IMR-90 (cell line): ENCODE measurements around the gene UTP14A. TPM values are rescaled to one million over a fixed set of nuclear protein-coding genes. Genes with fewer than 3 reads are reported as not detected.

Experiments used
- ATAC-seq: fragments of 200-7000 bp; cut with Tn5 transposase; 2 replicates; pipeline ENCODE4 v1.9.1; 2020; ENCODE audit warnings: low read depth, mild to moderate bottlenecking, moderate library complexity
- BruUV-seq: library from RNA; stranded (reverse); fragments of 400-500 nt; replicated peaks from 2 replicates; lab custom pipeline; 2021; lab: Mats Ljungman, UMichigan
- CTCF ChIA-PET: fragments of 300-600 bp; formaldehyde crosslinking; extraction: SDS; loops from one replicate; lab custom pipeline; 2021; ENCODE audit warnings: antibody characterized with exemption; lab: Yijun Ruan, JAX
- POLR2A ChIA-PET: fragments of 300-600 bp; sonication (Branson Sonifier 250); formaldehyde crosslinking; loops from one replicate; lab custom pipeline; 2022; ENCODE audit warnings: antibody characterized with exemption; ENCODE audit not compliant: unreplicated experiment; lab: Charles Lee
- DNase-seq: peaks from one replicate; pipeline ENCODE4 v3.0.0; 2013
- H2AFZ ChIP-seq: replicated peaks from 2 replicates; pipeline ENCODE3; 2013; ENCODE audit warnings: low read length, mild to moderate bottlenecking; ENCODE audit not compliant: poor library complexity
- H2AK5ac ChIP-seq: 2 replicates; pipeline ENCODE4 v1.6.1; 2013; ENCODE audit warnings: low read depth, low read length, inconsistent platforms
- H2AK9ac ChIP-seq: replicated peaks from 2 replicates; pipeline ENCODE3; 2013; ENCODE audit warnings: mild to moderate bottlenecking, low read depth, low read length, moderate library complexity; ENCODE audit not compliant: poor library complexity
- H2BK120ac ChIP-seq: 2 replicates; pipeline ENCODE4 v1.6.1; 2013; ENCODE audit warnings: low read depth, low read length, inconsistent platforms
- H2BK15ac ChIP-seq: 3 replicates; pipeline ENCODE4 v1.6.1; 2013; ENCODE audit warnings: low read depth, low read length, inconsistent platforms
- H2BK20ac ChIP-seq: 2 replicates; pipeline ENCODE4 v1.6.1; 2013; ENCODE audit warnings: low read depth, mild to moderate bottlenecking, inconsistent platforms, low read length, moderate library complexity
- H2BK5ac ChIP-seq: 2 replicates; pipeline ENCODE4 v1.6.1; 2013; ENCODE audit warnings: mild to moderate bottlenecking, low read depth, low read length, inconsistent platforms; ENCODE audit not compliant: poor library complexity, severe bottlenecking
- H3K14ac ChIP-seq: replicated peaks from 2 replicates; pipeline ENCODE4 v1.6.1; 2013; ENCODE audit warnings: low read depth, low read length, inconsistent platforms
- H3K18ac ChIP-seq: 2 replicates; pipeline ENCODE4 v1.6.1; 2013; ENCODE audit warnings: low read depth, low read length, control low read depth
- H3K23ac ChIP-seq: 2 replicates; pipeline ENCODE4 v1.6.1; 2013; ENCODE audit warnings: low read depth, low read length, inconsistent platforms
- H3K27ac ChIP-seq: 2 replicates; pipeline ENCODE4 v1.5.1; 2013; ENCODE audit warnings: mild to moderate bottlenecking, control low read depth, low read length; ENCODE audit not compliant: insufficient read depth
- H3K27me3 ChIP-seq: 2 replicates; pipeline ENCODE4 v1.6.1; 2013; ENCODE audit warnings: low read length; ENCODE audit not compliant: control insufficient read depth, insufficient read depth
- H3K36me3 ChIP-seq: 2 replicates; pipeline ENCODE4 v1.6.1; 2013; ENCODE audit warnings: low read length, mixed read lengths; ENCODE audit not compliant: control insufficient read depth, insufficient read depth
- H3K4ac ChIP-seq: 2 replicates; pipeline ENCODE4 v1.6.1; 2013; ENCODE audit warnings: low read depth, low read length, inconsistent platforms
- H3K4me1 ChIP-seq: 2 replicates; pipeline ENCODE4 v1.6.1; 2013; ENCODE audit warnings: low read length, mixed read lengths; ENCODE audit not compliant: control insufficient read depth, insufficient read depth
- H3K4me2 ChIP-seq: 2 replicates; pipeline ENCODE4 v1.6.1; 2013; ENCODE audit warnings: low read depth, mild to moderate bottlenecking, control low read depth, low read length, moderate library complexity
- H3K4me3 ChIP-seq: 2 replicates; pipeline ENCODE4 v1.5.1; 2013; ENCODE audit warnings: low read depth, mild to moderate bottlenecking, control low read depth, low read length, moderate library complexity; ENCODE audit not compliant: insufficient read depth
- H3K56ac ChIP-seq: 2 replicates; pipeline ENCODE4 v1.6.1; 2013; ENCODE audit warnings: low read length, inconsistent platforms; ENCODE audit not compliant: insufficient read depth; ENCODE audit errors: extremely low read depth
- H3K79me1 ChIP-seq, 2 experiments: 2 replicates each; pipeline ENCODE4 v1.6.1; 2013; ENCODE audit warnings: low read length in 2 of 2, inconsistent platforms in 1 of 2, low read depth in 1 of 2
- H3K9ac ChIP-seq: 2 replicates; pipeline ENCODE4 v1.6.1; 2013; ENCODE audit warnings: low read depth, low read length, control low read depth
- H3K9me1 ChIP-seq: 2 replicates; pipeline ENCODE4 v1.6.1; 2013; ENCODE audit warnings: low read length, inconsistent platforms; ENCODE audit not compliant: insufficient read depth
- H3K9me3 ChIP-seq: 2 replicates; pipeline ENCODE4 v1.6.1; 2013; ENCODE audit warnings: low read length; ENCODE audit not compliant: control insufficient read depth, insufficient read depth
- H4K20me1 ChIP-seq: 2 replicates; pipeline ENCODE4 v1.6.1; 2013; ENCODE audit warnings: low read length, inconsistent platforms; ENCODE audit not compliant: insufficient read depth
- H4K5ac ChIP-seq: 2 replicates; pipeline ENCODE4 v1.6.1; 2013; ENCODE audit warnings: mild to moderate bottlenecking, low read depth, low read length, control low read depth
- H4K8ac ChIP-seq, 2 experiments: 2 replicates each; pipeline ENCODE4 v1.6.1; 2013; ENCODE audit warnings: low read depth in 2 of 2, low read length in 2 of 2, control low read depth in 1 of 2, inconsistent platforms in 1 of 2
- H4K91ac ChIP-seq: 2 replicates; pipeline ENCODE4 v1.6.1; 2013; ENCODE audit warnings: low read depth, low read length, inconsistent platforms; ENCODE audit not compliant: insufficient read depth
- BHLHE40 ChIP-seq: fragments of 150-350 bp; IDR thresholded peaks from 2 replicates; pipeline ENCODE4 v1.6.1; 2016; ENCODE audit warnings: mild to moderate bottlenecking, low read depth, low read length
- CEBPB ChIP-seq: IDR thresholded peaks from 2 replicates; pipeline ENCODE4 v1.6.1; 2012; ENCODE audit warnings: low read depth, low read length, improper control_type of control experiment
- CHD1 ChIP-seq: IDR thresholded peaks from 2 replicates; pipeline ENCODE4 v1.6.1; 2012; ENCODE audit warnings: low read depth, low read length, improper control_type of control experiment
- CTCF ChIP-seq: conservative IDR thresholded peaks from 2 replicates; pipeline ENCODE4 v1.5.1; 2012; ENCODE audit warnings: mild to moderate bottlenecking, low read depth, low read length, improper control_type of control experiment
- MAFK ChIP-seq: IDR thresholded peaks from 2 replicates; pipeline ENCODE4 v1.6.1; 2012; ENCODE audit warnings: low read depth, low read length, improper control_type of control experiment
- MAZ ChIP-seq: IDR thresholded peaks from 2 replicates; pipeline ENCODE4 v1.6.1; 2012; ENCODE audit warnings: low read depth, mild to moderate bottlenecking, low read length, improper control_type of control experiment, moderate library complexity, borderline replicate concordance
- MXI1 ChIP-seq: IDR thresholded peaks from 2 replicates; pipeline ENCODE4 v1.6.1; 2012; ENCODE audit warnings: low read depth, mild to moderate bottlenecking, low read length, moderate library complexity, borderline replicate concordance
- NFE2L2 ChIP-seq: fragments of 150-350 bp; IDR thresholded peaks from 2 replicates; pipeline ENCODE4 v1.6.1; 2016; ENCODE audit warnings: low read depth, mild to moderate bottlenecking, low read length
- POLR2A ChIP-seq: IDR thresholded peaks from 2 replicates; pipeline ENCODE4 v1.6.1; 2012; ENCODE audit warnings: mild to moderate bottlenecking, low read depth, low read length
- RAD21 ChIP-seq: IDR thresholded peaks from 2 replicates; pipeline ENCODE4 v1.6.1; 2012; ENCODE audit warnings: low read length, improper control_type of control experiment
- RCOR1 ChIP-seq: IDR thresholded peaks from 2 replicates; pipeline ENCODE4 v1.6.1; 2012; ENCODE audit warnings: mild to moderate bottlenecking, low read length, improper control_type of control experiment; ENCODE audit not compliant: insufficient replicate concordance
- RFX5 ChIP-seq: IDR thresholded peaks from 2 replicates; pipeline ENCODE4 v1.8.0; 2012; ENCODE audit warnings: low read depth, mild to moderate bottlenecking, low read length, moderate library complexity
- SMC3 ChIP-seq: fragments of 150-350 bp; IDR thresholded peaks from 2 replicates; pipeline ENCODE4 v1.6.1; 2016; ENCODE audit warnings: low read depth, mild to moderate bottlenecking, antibody characterized with exemption, low read length, moderate library complexity
- USF2 ChIP-seq: fragments of 150-350 bp; IDR thresholded peaks from 2 replicates; pipeline ENCODE4 v1.6.1; 2017; ENCODE audit warnings: mild to moderate bottlenecking, antibody characterized with exemption, low read length, low read depth
- WGBS, 2 experiments: methylation state at CpG; one replicate each; pipeline versions ENCODE4 v1.1.5 to v1.1.7; 2013; ENCODE audit warnings: missing lambda C conversion rate in 2 of 2; ENCODE audit not compliant: insufficient read length in 1 of 2; ENCODE audit errors: extremely low coverage in 2 of 2; 5-methylcytosine and 5-hydroxymethylcytosine counted together
- dilution Hi-C: fragments of 300-500 bp; cut with HindIII; formaldehyde crosslinking; loops from one replicate; pipeline ENCODE4 v1.14.3; 2018; ENCODE audit warnings: low sequenced_read_pairs; ENCODE audit not compliant: unreplicated experiment
- in situ Hi-C: fragments of 300-500 bp; cut with MboI; formaldehyde crosslinking; loops from 3 replicates; pipeline ENCODE4 v1.14.3; 2019; ENCODE audit warnings: low sequenced_read_pairs, inconsistent platforms, mixed read lengths
- intact Hi-C: fragments of 100-400 bp; cut with micrococcal nuclease; formaldehyde crosslinking; loops from 2 replicates; pipeline ENCODE4 v1.10.0; 2022
- polyA plus RNA-seq, 3 experiments: library from polyadenylated mRNA; depleted of rRNA; stranded (reverse); fragments of >200 nt; gene quantifications; 2 replicates each; pipeline ENCODE4 v1.2.3, GENCODE V29; 2012; ENCODE audit warnings: low replicate concordance in 1 of 3
- total RNA-seq: library from RNA; depleted of rRNA; stranded (reverse); fragments of >200 nt; gene quantifications from 2 replicates; pipeline ENCODE4 v1.2.3, GENCODE V29; 2012
- TF ChIP-seq, protein P1 (sequence below): fragments of 150-350 bp; IDR thresholded peaks from 2 replicates; pipeline ENCODE4 v1.6.1; 2016; ENCODE audit warnings: low read depth, mild to moderate bottlenecking, low read length, moderate library complexity, borderline replicate concordance

The UTP14A gene
- total and polyA plus RNA-seq, 2 of the 4 experiments (the other 2 are of a cell fraction), result 13.8 to 15.2 TPM

GRCh38 chrX:129954804-129955203 is 48.8 kb downstream of the UTP14A start:
- in situ Hi-C loops, result no loop called here
- Histone ChIP-seq H3K4me3 (no peak overlapping the region), H3K56ac (no peak overlapping the region), H3K36me3 (no peaks in the 10 kb centered on the region), H3K9ac (no peak overlapping the region), H3K27me3 (peaks cover 9% of the 10 kb centered on the region), H3K9me1 (no peaks in the 10 kb centered on the region), H4K20me1 (no peaks in the 10 kb centered on the region), H2AFZ (no peak overlapping the region), H2BK5ac (no peak overlapping the region), H3K4ac (no peak overlapping the region), H3K14ac (no peak overlapping the region), H3K4me2 (no peak overlapping the region), H2AK5ac (no peak overlapping the region), H3K9me3 (no peaks in the 10 kb centered on the region), H2BK15ac (no peak overlapping the region), H2BK20ac (no peak overlapping the region), H3K4me1 (peaks cover 5% of the 10 kb centered on the region; the same call in 1 of the 2 replicates), H2BK120ac (no peak overlapping the region), H3K79me1 (no peaks in the 10 kb centered on the region), H3K23ac (no peak overlapping the region), H4K91ac (no peak overlapping the region), H4K5ac (no peak overlapping the region), H4K8ac (no peak overlapping the region), H2AK9ac (no peak overlapping the region), H3K18ac (no peak overlapping the region), H3K27ac (no peak overlapping the region)
- dilution Hi-C loops, result no loop called here
- DNase-seq (no peak), ATAC-seq (no peak)
- TF ChIP-seq CEBPB (no peak), RCOR1 (no peak), MAFK (no peak), CHD1 (no peak), NFE2L2 (no peak), MAZ (no peak), MXI1 (no peak), USF2 (no peak), BHLHE40 (no peak), CTCF (no peak), SMC3 (no peak), RAD21 (no peak), POLR2A (no peak), RFX5 (no peak)
- TF ChIP-seq, protein P1, sequence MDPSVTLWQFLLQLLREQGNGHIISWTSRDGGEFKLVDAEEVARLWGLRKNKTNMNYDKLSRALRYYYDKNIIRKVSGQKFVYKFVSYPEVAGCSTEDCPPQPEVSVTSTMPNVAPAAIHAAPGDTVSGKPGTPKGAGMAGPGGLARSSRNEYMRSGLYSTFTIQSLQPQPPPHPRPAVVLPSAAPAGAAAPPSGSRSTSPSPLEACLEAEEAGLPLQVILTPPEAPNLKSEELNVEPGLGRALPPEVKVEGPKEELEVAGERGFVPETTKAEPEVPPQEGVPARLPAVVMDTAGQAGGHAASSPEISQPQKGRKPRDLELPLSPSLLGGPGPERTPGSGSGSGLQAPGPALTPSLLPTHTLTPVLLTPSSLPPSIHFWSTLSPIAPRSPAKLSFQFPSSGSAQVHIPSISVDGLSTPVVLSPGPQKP, result no peak
- intact Hi-C loops, result no loop called here
- no CpG with 5 or more reads among the region's 3 CpGs for WGBS, 2 experiments
- POLR2A ChIA-PET, result no interaction called here
- BruUV-seq, result no TSS peak
- CTCF ChIA-PET, result no interaction called here
